T-helper 1 cell treated with Interleukin-12 subunit alpha and Interleukin-12 subunit beta and Interleukin-4 antibody, amounts not matched to agents 30 μg/mL and 1 μg/mL, for 36 hours (primary cell): ENCODE results near the gene LRRC8C.
"Not testable (repeated sequence)": the region's sequence is repeated elsewhere in the genome, so short reads cannot be mapped to it uniquely, and the experiment has no call there.

Experiments
- H3K27ac Mint-ChIP-seq: one replicate; pipeline ENCODE4 v1.8.0; 2021; ENCODE audit warnings: mild to moderate bottlenecking, mixed read lengths
- H3K27me3 Mint-ChIP-seq: one replicate; pipeline ENCODE4 v1.8.0; 2021; ENCODE audit warnings: low read depth, mixed read lengths
- H3K36me3 Mint-ChIP-seq: one replicate; pipeline ENCODE4 v1.8.0; 2021; ENCODE audit warnings: low read depth, mixed read lengths
- H3K4me1 Mint-ChIP-seq: one replicate; pipeline ENCODE4 v1.8.0; 2021; ENCODE audit warnings: low read depth, mixed read lengths
- H3K4me3 Mint-ChIP-seq: one replicate; pipeline ENCODE4 v1.8.0; 2021; ENCODE audit warnings: mild to moderate bottlenecking, moderate library complexity, mixed read lengths
- H3K9me3 Mint-ChIP-seq: one replicate; pipeline ENCODE4 v1.8.0; 2021; ENCODE audit warnings: mixed read lengths

Gene LRRC8C

DNA sequence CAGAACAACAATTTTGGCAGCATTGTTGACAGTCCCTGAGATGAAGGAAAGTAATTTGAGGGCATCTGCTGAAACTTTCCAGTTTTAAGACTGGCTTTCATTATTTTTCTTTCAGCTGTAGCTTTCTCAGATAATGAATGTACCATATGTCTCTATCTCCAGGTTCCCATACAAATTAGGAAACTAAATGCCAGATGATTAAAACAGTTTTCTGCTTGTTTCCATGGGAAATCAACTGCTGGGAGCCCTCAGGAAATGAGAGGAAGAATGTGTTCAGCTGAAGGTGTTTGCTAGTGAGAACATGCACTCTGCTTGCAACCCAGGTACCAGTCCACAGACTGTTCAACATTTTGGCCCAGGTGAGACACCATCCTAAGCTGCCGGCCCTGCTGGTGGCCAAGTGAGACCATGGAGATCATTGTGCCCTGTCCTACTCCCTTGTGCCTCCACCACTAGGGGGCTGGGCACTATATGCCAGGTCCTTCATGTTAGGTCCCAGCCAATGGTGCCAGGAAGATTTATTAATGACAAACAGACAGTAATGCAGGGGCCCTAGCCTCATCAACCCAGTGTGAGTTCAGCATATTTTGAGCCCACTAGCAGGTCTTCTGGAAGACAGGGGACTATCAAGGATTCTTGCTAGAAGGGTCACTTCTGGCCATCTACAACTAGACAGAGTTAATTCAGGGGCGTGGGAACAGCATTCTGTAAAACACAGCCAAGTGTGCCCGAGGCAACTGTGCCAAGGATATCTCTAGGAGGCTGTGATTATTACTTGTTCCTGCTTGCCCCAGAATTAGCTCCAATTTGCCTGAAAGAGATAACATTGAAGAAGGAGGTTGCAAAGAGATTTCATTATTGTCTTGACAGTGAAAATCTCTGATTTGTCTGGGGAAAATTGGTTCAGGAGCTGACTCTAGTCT lies 17.0 kb upstream of the LRRC8C start:
- Mint-ChIP-seq H3K4me3 (no peak overlapping the region), H3K27me3 (no peaks in the 10 kb centered on the region), H3K36me3 (peaks cover 46% of the 10 kb centered on the region), H3K9me3 (peaks cover 23% of the 10 kb centered on the region), H3K4me1 (peaks cover 45% of the 10 kb centered on the region), H3K27ac (no peak overlapping the region)

- Mint-ChIP-seq H3K36me3 (peaks cover 50% of the 10 kb centered on the region), H3K9me3 (peaks cover 23% of the 10 kb centered on the region), H3K27me3 (no peaks in the 10 kb centered on the region), H3K4me1 (peaks cover 41% of the 10 kb centered on the region), H3K27ac (no peak overlapping the region), H3K4me3 (no peak overlapping the region)
These were observed 15.9 kb upstream of the LRRC8C start for GRCh38 chr1:89616844-89617627.

- H3K36me3 Mint-ChIP-seq, result peaks cover 50% of the 10 kb centered on the region
- no peak overlapping the region for H3K27ac Mint-ChIP-seq
- H3K27me3 Mint-ChIP-seq, result no peaks in the 10 kb centered on the region
These were observed 12.3 kb upstream of the LRRC8C start for GRCh38 chr1:89620664-89621063.

DNA sequence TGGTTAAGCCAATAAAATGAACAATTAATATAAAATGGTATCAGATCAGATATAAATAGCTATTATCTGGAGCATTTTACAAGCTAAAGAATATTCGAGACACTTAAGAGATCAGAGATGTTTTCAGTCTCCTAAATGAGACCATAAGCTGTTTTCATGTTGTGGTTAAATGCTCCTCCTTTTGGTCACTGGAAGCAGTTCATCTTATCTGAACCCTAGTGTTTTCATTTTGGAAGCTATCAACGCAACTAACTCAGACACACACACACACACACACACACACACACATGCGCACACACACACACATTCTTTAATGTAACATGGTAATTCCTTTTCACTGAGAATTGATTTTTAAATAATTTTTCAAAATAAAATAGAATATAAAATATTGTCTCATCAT lies 10.0 kb upstream of the LRRC8C start:
- H3K4me1 Mint-ChIP-seq, result peaks cover 35% of the 10 kb centered on the region

More at GRCh38 chr1:89620664-89621063, 12.3 kb upstream of the LRRC8C start:
- Mint-ChIP-seq H3K4me1 (peaks cover 25% of the 10 kb centered on the region), H3K9me3 (peaks cover 23% of the 10 kb centered on the region), H3K4me3 (no peak overlapping the region)

DNA sequence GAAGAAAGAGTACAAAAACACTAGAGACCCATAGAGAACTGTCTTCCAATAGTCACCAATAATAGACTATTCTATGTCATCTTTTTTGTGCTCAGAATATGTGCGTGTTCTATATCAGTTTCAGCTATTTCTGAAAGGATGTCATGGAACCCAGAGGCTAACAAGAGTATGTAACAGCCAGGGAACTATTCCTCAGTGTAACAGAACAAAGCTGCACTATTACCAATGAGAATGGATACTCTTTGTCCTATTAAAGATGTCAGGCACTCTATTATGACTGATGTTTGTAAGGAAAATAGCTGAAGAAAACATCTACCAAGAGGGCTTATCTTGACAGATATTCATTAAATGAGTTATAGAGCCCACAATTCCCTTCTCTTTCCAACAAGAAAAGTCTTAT lies 8.6 kb upstream of the LRRC8C start:
- Mint-ChIP-seq H3K36me3 (peaks cover 23% of the 10 kb centered on the region), H3K4me1 (peaks cover 45% of the 10 kb centered on the region)

More for the DNA sequence above, 10.0 kb upstream of the LRRC8C start:
- Mint-ChIP-seq H3K4me3 (no peak overlapping the region), H3K36me3 (peaks cover 32% of the 10 kb centered on the region), H3K27me3 (no peaks in the 10 kb centered on the region), H3K27ac (no peak overlapping the region), H3K9me3 (peaks cover 11% of the 10 kb centered on the region)

GRCh38 chr1:89624715-89625323 lies 8.1 kb upstream of the LRRC8C start:
- H3K4me1 Mint-ChIP-seq, result peaks cover 49% of the 10 kb centered on the region
- H3K9me3 Mint-ChIP-seq, result no peaks in the 10 kb centered on the region
- peaks cover 23% of the 10 kb centered on the region for H3K36me3 Mint-ChIP-seq
- H3K27ac Mint-ChIP-seq, result no peak overlapping the region
- H3K27me3 Mint-ChIP-seq, result no peaks in the 10 kb centered on the region
- no peak overlapping the region for H3K4me3 Mint-ChIP-seq

More for the DNA sequence above, 8.6 kb upstream of the LRRC8C start:
- H3K9me3 Mint-ChIP-seq, result no peaks in the 10 kb centered on the region
- H3K27ac Mint-ChIP-seq, result no peak overlapping the region
- no peaks in the 10 kb centered on the region for H3K27me3 Mint-ChIP-seq
- H3K4me3 Mint-ChIP-seq, result no peak overlapping the region

DNA sequence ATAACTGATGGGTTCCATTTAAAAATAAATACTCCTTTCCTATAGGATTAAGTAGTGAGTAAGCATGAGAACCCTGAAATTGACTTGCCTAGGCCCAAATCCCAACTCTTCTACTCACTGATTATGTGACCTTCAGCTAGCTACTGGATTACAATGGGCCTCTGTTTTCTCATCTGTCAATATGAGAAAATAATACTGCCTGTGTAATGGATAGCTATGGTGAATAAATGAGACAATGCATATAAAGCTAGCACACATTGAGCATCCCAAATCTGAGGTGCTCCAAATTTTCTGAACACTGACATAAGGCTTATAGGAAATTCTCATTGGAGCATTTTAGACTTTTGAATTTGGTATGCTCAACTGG lies 5.3 kb upstream of the LRRC8C start:
- peaks cover 60% of the 10 kb centered on the region for H3K4me1 Mint-ChIP-seq
- no peak overlapping the region for H3K27ac Mint-ChIP-seq
- H3K4me3 Mint-ChIP-seq, result no peak overlapping the region
- H3K36me3 Mint-ChIP-seq, result peaks cover 22% of the 10 kb centered on the region
- H3K9me3 Mint-ChIP-seq, result no peaks in the 10 kb centered on the region
- no peaks in the 10 kb centered on the region for H3K27me3 Mint-ChIP-seq

DNA sequence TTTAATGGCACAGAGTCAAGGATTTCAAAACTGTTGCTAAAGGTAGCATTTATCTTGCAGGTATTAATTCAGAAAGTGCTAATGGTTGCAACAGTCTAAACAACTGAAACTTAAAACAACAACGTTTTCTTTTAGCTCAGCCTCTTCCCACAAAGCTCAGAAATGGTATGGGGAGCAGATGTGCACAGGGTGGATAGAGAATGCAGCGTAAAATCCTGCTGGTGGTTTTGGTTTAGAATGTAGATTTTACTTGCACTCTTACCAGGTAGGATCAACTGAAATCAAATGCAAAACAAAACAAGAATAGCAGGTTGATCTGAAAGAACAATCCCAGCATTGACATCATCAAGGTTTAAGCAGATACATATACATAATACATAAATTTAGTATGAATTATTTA lies 3.8 kb upstream of the LRRC8C start:
- H3K27me3 Mint-ChIP-seq, result no peaks in the 10 kb centered on the region
- H3K36me3 Mint-ChIP-seq, result peaks cover 18% of the 10 kb centered on the region
- peak overlapping the region; percentile 85 for H3K27ac Mint-ChIP-seq
- H3K9me3 Mint-ChIP-seq, result no peaks in the 10 kb centered on the region
- H3K4me3 Mint-ChIP-seq, result peak overlapping the region; percentile 19
- peaks cover 60% of the 10 kb centered on the region for H3K4me1 Mint-ChIP-seq

- peak overlapping the region; percentile 85 for H3K27ac Mint-ChIP-seq
- not testable (repeated sequence) for H3K27me3 Mint-ChIP-seq, H3K9me3 Mint-ChIP-seq
- H3K4me1 Mint-ChIP-seq, result peaks cover 61% of the 10 kb centered on the region
- peak overlapping the region; percentile 45 for H3K4me3 Mint-ChIP-seq
- H3K36me3 Mint-ChIP-seq, result peaks cover 21% of the 10 kb centered on the region
These were observed 3.3 kb upstream of the LRRC8C start for GRCh38 chr1:89629600-89629999.

GRCh38 chr1:89630048-89630447 lies 2.9 kb upstream of the LRRC8C start:
- peaks cover 20% of the 10 kb centered on the region for H3K36me3 Mint-ChIP-seq
- no peaks in the 10 kb centered on the region for H3K9me3 Mint-ChIP-seq
- H3K4me3 Mint-ChIP-seq, result peak overlapping the region; percentile 45
- H3K27me3 Mint-ChIP-seq, result no peaks in the 10 kb centered on the region
- peaks cover 63% of the 10 kb centered on the region for H3K4me1 Mint-ChIP-seq
- peak overlapping the region; percentile 85 for H3K27ac Mint-ChIP-seq

DNA sequence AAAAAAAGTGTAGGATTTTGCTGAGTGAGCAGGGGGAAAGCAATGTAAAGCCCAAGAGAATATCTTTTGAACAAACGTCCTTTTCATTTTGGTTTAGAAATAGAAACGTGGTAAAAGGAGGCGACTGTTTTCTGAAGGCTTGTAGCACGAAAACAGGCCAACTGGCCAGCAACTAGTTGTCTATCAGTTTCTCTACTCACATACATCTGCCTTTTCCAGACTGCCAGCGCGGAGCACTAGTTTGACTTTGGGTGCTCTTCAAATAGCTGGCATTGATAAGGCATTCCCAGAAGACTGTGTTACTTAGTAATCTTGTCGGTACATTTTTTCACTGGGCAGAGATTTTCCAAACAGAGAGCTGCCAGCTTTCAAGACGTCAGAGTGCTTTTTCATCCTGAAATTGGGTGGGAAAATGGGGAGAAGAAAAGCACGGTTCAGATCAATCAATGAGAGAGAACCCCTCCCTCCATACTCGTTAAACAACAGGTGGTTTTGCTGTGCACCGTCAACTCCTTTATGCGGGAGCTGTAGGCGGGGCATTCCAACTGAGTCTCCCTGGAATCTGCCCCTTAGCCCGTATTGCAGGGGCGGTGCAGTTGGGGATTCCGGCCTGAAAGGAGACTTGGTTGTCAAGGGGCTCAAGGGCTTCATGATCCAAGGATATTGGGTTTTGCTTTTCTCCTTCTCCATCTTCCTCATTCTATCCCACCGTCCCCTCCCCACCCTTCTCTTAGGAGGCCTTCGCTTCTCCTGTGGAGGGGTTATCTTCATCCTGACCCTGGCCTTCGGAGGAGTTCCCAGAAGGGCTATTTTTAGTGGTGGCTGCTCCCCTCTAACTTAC lies 884 bp upstream of the LRRC8C start:
- Mint-ChIP-seq H3K4me3 (peak overlapping the region; percentile 91), H3K27me3 (no peaks in the 10 kb centered on the region), H3K36me3 (peaks cover 23% of the 10 kb centered on the region), H3K4me1 (peaks cover 66% of the 10 kb centered on the region), H3K9me3 (no peaks in the 10 kb centered on the region), H3K27ac (peak overlapping the region; percentile 96)

DNA sequence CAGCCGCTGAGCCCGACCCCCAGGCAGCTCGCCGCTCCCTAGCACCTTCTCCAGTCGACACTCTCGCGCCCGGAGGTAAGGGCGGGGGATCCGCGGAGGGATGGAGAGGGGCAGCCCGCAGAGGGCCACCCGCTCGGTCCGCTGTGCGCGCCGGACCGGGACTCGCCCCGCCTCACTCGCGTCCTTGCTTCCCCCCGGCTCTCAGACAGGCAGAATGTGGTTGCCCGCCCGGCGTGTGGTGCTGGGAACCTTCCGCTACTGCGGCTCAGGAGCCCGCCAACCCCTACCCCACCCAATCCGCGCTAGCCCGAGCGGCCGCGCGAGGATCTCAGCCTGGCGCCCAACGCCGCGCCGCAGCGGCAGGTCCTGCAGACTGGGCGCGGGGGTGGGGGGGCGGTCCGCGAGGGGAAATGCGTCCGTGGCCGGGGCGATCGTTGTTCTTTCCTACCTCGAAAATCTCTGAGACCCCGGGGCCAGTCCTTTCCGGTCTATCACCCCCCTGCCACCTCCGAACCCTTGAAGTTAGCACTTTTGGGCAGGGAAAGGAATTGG lies 404 bp downstream of the LRRC8C start:
- Mint-ChIP-seq H3K4me1 (peaks cover 69% of the 10 kb centered on the region), H3K36me3 (peaks cover 32% of the 10 kb centered on the region), H3K9me3 (no peaks in the 10 kb centered on the region), H3K27me3 (no peaks in the 10 kb centered on the region), H3K27ac (peak overlapping the region; percentile 89), H3K4me3 (peak overlapping the region; percentile 93)

DNA sequence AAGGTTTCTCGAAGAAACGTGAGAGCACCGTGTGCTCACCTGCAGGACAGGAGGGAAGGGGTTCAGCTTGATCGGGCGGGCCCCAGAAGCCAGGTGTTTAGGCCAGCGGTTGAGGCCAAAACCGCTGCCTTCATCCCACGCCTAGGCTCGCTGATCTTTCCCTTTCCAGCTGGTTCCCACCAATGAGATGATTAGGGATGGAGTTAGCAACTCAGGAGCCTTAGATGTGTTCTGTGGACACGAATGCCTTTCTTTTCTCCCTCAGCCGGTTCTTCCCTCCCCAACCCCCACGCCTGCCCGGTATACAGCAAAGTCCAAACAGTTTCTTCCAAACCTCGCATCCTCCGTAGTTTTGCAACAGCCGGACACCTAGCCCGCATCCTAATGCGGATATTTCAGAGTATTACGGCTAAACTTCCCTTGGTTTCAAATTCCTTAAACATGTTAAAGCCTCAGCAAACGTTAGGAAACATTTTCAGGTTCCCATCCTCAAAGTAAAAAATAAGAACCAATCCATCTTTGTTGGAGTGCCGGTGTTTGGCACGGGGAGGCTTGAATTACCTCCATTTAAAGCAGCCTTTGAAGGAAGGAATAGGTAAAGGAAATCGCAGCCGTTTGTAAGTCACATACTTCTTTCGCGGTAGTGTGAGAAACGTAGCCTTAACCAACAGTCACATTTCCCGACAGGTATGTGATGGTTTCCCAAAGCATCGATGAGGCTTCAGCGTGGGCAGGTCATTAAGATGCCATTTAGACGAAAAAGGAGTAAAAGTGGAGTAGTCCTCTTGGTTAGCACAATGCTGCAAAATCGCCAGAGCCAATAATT lies 1.1 kb downstream of the LRRC8C start:
- no peaks in the 10 kb centered on the region for H3K9me3 Mint-ChIP-seq
- H3K4me1 Mint-ChIP-seq, result peaks cover 62% of the 10 kb centered on the region
- no peaks in the 10 kb centered on the region for H3K27me3 Mint-ChIP-seq
- H3K4me3 Mint-ChIP-seq, result peak overlapping the region; percentile 93
- peak overlapping the region; percentile 89 for H3K27ac Mint-ChIP-seq
- peaks cover 32% of the 10 kb centered on the region for H3K36me3 Mint-ChIP-seq
